ENCODE measurements around the gene RASGRP1.

DNA sequence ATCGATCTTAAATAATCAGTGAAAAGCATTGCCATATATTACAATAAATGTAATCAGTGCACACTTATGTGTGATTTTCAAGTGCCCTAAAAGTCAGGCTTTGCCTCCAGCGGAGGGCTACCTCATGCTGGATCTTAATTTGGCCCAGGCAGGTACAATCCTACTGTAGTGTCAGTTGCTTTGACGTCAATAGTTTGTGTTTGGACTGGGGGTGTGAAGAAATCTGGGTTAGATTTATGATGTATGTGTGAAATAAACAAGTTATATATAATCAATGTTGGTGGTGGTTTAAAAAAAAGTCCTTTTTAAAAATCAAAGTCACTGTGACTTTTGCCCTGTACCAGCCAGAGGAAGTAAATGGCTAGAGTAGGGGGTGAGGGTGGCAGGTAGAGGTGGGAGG lies 14.0 kb upstream of the RASGRP1 start:
- TF ChIP-seq GABPA (IDR thresholded peaks at IDR 0.05; ENCODE audit: low read depth) (no peak), CTCF (IDR thresholded peaks at IDR 0.05; ENCODE audit: insufficient read depth, low read length) (no peak), POLR2AphosphoS5 (IDR thresholded peaks at IDR 0.05; ENCODE audit: low read depth) (no peak), REST (IDR thresholded peaks at IDR 0.05; ENCODE audit: insufficient replicate concordance, low read depth) (no peak)

Measured in HL-60 (cell line).